HUDEP-2 (cell line): ENCODE results near the gene CSE1L.
"Not testable (repeated sequence)": the region's sequence is repeated elsewhere in the genome, so short reads cannot be mapped to it uniquely, and the experiment has no call there.

Experiments
- DNase-seq, 76 experiments: peaks; one replicate each; lab custom pipeline; 2025; ENCODE audit not compliant: unreplicated experiment in 76 of 76; lab: John Stamatoyannopoulos, UW

The CSE1L gene, protein sequence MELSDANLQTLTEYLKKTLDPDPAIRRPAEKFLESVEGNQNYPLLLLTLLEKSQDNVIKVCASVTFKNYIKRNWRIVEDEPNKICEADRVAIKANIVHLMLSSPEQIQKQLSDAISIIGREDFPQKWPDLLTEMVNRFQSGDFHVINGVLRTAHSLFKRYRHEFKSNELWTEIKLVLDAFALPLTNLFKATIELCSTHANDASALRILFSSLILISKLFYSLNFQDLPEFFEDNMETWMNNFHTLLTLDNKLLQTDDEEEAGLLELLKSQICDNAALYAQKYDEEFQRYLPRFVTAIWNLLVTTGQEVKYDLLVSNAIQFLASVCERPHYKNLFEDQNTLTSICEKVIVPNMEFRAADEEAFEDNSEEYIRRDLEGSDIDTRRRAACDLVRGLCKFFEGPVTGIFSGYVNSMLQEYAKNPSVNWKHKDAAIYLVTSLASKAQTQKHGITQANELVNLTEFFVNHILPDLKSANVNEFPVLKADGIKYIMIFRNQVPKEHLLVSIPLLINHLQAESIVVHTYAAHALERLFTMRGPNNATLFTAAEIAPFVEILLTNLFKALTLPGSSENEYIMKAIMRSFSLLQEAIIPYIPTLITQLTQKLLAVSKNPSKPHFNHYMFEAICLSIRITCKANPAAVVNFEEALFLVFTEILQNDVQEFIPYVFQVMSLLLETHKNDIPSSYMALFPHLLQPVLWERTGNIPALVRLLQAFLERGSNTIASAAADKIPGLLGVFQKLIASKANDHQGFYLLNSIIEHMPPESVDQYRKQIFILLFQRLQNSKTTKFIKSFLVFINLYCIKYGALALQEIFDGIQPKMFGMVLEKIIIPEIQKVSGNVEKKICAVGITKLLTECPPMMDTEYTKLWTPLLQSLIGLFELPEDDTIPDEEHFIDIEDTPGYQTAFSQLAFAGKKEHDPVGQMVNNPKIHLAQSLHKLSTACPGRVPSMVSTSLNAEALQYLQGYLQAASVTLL

DNA sequence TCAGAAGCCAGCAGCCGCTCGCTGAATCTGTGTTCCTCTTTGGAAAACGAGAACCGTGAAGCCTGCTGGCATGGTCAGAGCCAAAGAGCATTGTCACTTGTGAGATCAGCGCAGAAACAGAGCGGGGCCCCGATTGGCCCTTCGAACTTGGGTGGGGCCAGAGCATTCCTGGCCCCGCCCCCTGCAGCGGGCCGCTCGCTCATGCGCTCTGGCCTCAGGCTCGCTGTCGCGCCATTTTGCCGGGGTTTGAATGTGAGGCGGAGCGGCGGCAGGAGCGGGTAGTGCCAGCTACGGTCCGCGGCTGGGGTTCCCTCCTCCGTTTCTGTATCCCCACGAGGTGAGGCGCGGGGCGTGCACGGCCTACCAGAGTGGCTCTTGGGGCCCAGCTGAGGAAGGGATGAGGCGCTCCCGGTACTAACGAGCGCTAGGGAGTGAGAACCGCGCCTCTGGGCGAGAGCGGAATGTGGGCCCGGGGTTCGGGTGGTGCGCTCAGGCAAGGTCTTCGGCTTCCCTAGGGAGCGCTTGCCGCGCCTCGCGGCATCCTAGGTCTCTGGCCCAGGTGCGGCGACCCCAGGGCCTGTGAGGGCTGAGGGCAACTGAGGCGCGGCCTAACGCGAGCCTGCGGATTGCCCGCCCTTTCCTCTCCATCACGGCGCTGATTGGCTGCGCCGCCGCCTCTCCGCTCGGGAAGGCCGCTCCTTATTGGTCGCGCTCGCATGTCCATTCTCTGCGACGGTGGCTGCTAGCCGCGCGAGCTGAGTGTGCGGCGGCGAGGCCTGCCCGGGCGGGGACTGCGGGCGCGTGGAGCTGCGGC, at the start of gene CSE1L:
Gene CSE1L (plus strand): TSS at position 226 of the 814 bp plus-strand sequence. CDS start 12,152 bp downstream, outside the sequence.
- peak; percentile 11 to 95 (median 89) for DNase-seq

DNA sequence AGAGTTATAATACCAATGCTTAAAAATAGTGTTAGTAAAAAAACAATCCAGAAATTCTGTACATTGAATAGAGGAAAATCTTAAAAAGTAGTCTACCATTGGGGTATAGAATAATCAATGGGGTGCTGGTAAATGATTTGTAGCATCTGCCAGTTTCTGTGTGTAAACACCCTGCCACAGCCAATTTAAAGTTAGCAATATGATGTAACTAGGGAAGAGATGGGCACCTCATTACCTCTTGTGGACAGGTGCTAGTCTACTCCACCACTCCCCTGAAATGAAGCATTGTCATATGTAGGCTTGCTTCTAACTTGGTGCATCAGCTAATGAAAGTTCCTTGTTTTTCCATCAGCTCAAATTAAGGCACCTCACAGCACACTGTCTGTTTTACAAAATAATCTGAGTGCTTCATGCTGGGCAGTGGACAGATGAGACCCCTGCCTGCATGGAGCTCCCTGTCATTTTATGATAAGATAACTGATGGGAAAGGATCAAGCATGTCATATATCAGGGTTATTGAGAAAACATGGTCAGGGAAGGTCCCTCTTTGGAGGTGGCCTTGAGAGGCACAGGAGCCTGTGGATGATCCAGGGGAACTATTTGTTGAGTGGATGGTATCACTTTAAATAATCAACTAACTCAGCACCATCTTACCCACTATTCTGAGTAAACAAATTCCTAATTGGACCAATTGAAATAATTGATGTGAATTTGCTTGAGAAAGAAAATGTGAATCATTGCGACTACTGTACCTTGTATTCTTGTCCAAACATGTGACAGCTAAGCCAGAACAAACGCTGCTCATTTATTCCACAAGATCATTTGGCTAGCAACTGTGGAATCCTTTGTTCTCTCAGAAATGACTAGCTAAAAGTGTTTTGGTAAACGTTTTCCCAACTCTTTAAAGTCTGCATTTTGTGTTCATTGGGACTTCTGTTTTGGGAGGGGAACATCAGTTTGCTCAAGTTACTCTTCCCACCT, 45.9 kb upstream of the CSE1L start:
- no peak for DNase-seq

DNA sequence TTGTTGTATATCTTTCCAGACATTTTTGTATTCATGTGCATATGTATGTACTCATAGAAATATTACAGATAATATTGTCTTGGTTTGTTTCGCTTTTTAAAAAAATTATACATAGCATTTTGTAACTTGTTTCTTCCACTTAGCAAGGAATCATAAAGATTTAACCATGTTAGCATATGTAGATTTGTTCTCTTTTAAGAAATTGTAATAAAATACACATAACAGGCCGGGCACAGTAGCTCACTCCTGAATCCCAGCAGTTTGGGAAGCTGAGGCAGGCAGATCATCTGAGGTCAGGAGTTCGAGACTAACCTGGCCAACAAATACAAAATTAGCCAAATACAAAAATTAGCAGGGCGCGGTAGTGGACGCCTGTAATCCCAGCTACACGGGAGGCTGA, 44.4 kb upstream of the CSE1L start:
- DNase-seq: no peak

DNA sequence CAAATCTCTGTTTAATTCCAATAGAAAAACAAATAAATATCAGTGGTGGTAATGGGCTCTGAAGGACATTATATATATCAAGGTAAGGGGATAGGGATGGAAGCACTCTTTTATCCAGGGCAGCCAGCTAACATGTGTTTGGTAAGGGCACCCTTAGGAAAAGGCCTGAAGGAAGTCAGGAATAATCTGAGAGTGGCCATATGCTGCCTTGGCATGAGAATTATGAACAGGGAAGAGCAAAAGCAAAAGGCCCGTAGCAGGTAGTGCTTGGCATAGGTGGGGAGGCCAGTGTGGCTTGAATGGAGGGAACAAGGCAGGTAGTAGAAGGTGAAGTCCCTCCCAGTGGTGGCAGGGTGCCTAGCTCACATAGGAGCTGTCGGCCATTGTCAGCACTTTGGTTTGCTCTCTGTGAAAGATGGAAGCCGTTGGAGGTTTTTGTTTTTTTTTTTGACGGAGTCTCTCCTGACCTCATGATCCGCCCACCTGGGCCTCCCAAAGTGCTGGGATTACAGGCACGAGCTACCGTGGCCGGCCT, 39.6 kb upstream of the CSE1L start:
- DNase-seq: no peak

DNA sequence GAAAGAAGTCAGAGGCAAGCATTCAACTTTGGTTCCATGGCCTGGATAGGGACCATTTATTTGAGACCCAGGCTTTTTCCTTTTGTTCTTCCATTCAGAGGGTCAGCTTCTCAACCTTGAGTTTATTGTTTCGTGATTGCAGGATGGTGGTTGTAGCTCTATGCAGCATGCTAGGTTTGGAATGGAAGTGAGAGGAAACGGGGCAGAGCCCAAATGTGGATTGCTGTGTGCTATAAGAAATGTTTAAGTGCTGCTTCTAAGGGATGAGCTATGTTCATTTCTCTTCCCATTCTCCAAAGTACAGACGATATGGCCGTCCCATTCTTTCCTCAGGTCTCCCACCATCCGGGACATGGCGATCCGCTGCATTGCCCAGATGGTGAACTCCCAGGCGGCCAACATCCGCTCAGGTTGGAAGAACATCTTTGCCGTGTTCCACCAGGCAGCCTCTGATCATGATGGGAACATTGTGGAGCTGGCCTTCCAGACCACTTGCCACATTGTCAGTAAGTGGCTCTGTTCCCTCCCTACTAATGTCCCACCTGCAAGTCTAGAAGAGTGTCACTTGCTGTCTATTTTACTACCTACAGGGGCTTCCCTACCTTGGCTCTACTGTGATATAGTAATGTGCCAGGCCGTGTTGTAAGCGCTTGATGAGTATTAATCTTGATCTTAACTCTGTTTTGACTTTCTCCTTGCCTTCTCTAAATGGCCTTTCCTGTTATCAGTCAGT, 36.0 kb upstream of the CSE1L start:
- no peak for DNase-seq

DNA sequence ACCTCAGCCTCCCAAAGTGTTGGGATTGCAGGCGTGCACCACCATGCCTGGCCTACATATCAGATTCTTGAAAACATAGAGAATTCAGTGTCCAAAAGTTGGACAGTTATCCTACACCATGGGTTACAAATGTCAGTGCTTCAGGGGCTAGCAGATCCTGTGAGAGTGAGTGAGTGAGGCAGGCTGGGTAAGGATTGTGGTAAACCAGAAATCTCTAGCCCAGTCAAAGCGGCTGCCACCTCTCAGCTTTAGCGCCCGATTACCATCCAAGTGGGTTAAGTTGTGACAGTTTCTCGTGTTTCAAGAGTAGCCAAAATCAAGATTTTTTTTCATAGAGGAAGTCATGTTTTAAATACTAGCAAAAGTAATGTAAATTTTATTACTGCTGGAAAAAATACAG, 21.9 kb upstream of the CSE1L start:
- DNase-seq: no peak

DNA sequence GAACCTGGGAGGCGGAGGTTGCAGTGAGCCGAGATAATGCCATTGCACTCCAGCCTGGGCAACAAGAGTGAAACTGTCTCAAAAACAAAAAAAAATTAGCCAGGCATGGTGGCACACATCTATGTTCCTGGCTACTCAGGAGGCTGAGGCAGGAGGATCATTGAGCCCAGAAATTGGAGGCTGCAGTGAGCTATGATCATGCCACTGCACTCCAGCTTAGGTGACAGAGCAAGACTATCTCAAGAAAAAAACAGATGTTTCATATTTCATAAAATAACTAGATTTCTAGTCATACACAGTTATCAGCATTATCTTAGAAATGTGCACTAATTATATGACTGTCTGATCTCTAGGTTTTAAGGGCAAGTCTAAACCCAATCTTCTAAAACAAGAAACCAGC, 17.9 kb upstream of the CSE1L start:
- DNase-seq: not testable (repeated sequence)

DNA sequence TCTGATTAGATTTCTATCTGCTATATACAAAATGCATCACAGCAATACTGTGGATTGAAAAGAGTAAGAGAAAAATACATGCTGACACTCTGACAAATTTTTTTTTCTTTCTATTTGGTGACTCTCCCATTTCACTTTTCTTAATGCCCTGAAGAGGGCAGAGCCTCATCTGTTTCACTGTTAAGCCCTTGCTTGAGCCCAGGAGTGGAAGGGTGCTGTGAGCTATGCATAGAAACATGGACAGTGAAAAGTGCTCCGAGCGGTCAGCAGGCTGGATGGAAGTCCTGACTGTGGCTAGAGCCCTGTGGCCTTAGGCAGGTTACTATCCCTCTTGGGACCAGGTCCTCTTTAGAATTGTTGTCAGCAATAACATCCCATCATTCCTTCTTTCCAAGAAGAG, 17.4 kb upstream of the CSE1L start:
- DNase-seq: peak in 3 of 76 experiments; percentile 3 to 8 (median 5)

DNA sequence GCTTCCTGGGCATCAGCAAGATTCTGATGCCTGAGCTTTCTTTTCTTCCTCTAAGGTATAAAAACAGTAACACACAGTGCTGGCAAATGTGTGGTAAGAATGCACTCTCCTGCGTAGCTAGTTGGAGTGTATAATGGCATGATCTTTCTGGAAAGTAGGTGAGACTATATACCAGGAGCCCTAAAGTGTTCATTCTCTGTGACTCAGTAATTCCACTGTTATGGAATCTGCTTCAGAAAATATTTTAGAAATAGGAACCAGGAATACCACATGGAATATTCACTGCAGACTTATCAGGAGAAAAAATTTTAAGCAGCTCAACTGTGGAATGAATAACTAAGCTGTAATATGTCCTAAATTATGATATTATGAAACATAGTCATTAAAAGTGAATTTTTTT, 16.9 kb upstream of the CSE1L start:
- DNase-seq: no peak

DNA sequence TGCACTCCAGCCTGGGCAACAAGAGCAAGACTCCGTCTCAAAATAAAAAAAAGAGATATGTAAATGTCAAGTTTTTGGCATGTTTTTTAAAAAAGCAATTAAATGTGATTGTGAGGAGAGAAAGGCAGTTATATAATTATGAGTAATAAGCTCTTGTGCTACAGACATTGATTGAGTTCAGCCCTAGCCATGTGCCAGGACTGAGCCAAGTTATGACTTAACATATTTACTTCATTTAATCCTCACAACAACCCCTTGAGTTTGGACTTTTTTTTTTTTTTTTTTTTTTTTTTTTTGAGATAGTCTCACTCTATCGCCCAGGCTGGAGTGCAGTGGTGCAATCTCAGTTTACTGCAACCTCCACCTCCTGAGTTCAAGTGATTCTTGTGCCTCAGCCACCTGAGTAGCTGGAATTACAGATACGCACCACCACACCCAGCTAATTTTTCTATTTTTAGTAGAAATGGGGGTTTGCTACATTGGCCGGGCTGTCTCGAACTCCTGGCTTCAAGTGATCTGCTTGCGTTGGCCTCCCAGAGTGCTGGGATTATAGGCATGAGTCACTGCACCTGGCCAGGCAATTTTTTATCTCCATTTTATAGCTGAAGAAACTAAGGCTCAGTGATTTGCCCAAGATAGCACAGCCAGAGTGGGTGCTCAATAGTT, 15.0 kb upstream of the CSE1L start:
- no peak for DNase-seq

DNA sequence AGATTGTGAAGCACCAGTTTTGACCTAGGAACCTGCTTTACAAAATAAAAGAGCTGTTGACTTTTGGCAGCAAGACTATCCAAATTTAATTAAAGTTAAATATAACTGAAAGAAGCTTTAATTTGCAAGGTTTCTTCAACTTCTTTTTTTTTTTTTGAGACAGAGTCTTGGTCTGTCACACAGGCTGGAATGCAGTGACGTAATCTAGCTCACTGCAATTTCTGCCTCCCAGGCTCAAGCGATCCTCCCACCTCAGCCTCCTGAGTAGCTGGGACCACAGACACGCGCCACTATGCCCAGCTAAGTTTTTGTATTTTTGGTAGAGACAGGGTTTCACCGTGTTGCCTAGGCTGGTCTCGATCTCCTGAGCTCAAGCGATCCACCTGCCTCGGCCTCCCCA, 13.7 kb upstream of the CSE1L start:
- no peak for DNase-seq

DNA sequence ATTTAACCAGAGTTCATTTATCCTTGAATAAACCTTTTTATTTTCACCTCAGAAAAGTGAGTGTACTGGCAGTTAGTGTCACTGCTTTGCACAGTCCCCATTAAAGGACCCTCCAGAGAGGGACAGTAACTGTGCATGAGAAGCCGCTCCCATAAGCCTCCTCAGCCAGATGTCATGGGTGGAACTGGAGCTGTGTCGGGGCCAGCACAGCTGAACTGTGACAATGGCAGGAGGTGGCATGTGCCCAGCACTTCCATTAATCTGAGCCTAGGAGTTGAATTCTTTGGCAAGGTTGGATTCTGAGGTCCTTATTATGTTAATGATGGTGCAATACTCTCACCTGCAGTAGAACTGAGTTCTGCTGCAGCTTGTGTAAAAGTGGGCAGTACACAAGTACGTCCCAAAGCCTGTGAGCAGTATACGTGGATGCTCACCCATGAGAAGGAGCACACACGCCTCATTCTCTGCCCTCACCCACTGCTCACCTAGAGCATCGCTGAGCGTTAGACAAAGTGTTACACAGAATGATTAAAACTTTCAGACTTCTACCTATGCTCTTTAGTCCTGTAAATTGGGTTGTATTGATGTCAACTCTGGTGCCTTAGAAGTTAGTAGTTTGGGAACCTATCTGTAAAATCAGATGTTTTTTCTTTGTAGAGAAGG, 11.9 kb upstream of the CSE1L start:
- no peak for DNase-seq

DNA sequence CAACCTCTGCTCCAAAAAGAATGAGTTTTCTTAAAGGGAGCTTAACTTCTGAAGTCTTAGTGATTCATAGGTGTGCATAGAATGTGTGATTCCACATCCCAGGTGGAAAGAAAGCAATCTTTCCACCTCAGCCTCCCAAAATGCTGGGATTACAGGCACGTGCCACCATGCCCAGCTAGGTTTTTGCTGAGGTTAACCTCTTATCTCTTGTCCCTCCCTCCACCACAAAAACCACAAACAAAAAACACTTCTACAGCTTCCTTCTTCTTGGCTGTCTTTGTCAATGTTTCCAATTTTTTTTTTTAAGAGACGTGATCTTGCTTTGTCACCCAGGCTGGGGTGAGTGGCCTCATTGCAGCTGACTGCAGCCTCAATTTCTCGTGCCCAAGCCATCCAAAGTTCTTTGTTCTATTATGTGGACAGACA, 8.1 kb upstream of the CSE1L start:
- DNase-seq: peak in 46 of 76 experiments; percentile 5 to 78 (median 38)

DNA sequence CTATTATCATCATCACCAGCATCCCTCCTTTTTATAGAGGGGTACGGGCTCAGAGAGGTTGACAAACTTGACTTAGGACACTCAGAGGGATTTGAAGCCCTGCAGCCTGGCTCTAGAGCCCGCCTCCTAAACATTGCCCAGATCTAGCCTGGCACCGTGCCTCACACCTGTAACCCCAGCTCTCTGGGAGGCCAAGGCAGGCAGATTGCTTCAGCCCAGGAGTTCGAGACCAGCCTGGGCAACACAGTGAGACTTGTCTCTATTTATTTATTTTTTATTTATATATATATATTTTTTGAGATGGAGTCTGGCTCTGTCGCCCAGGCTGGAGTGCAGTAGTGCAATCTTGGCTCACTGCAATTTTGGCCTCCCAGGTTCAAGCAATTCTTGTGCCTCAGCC, 6.3 kb upstream of the CSE1L start:
- no peak for DNase-seq

DNA sequence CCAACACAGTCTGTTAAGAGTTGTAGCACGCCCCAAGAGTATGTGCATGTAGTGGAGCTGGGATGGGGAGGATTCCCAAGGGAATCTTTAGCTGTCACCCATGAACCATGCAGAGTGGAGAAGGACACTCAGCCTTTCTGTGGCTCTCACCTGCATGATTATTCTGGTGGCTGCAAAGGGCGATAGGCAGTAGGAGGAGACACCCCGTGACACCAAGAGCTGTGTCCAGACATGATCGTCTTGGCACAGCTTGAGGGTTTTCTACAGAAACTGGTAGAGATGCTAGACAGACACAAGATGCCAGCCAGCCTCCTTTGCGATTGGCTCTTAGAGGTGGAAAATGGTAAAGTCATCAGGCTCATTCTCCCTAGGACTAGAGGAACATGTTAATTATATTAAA, 3.1 kb upstream of the CSE1L start:
- DNase-seq: peak in 2 of 76 experiments; percentile 6 to 22

DNA sequence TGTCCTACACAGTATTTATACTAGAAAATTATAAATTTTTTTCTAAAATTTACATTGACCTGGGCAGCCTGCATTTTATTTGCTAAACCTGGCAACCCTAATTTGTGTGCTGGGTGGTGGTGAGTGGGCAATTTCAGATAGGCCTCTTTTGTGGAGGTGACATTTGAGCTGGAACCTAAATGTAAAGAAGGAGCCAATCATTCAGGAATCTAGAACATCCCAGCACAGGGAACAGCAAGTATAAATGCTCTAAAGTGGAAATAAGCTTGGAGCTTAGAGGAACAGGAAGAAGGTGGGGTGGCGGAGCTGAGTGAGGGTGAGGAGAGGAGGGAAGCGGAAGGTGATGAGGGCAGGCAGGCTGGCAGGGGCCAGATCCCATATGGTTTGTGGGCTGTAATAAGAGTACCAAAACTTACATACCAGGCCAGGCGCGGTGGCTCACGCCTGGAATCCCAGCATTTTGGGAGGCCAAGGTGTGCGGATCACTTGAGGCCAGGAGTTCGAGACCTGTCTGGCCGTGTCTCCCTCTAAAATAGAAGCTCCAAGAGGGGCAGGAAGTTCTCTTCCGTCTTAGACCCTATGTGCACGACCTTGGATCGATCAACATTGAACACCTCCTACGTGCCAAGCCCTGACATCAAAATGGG, 549 bp upstream of the CSE1L start:
- DNase-seq: no peak

DNA sequence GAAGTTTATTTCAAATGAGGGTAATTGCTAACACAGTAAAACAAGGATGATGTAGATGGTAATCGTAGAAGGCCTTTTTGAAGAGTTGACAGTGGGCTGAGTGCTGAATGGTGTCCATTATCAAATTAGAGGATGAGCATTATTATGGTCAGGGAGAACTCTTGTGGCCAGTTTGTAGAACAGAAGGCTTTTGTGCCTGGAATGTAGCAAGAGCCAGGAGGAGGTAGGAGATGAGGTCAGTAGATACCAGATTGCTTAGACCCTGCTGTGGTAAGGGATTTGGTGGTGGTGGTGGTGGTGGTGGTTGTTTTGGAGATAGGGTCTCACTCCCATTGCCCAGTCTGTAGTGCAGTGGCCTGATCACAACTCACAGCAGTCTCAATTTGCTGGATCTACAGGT, 6.2 kb downstream of the CSE1L start:
- DNase-seq: no peak
